ENCODE data around the gene IFT25. TPM values are rescaled to one million over a fixed set of nuclear protein-coding genes. Genes with fewer than 3 reads are reported as not detected.

Gene IFT25
- total and polyA plus RNA-seq, 2 of the 13 experiments (the other 11 are each of a cell fraction or from before 2014, with no cell fraction given) = 19.7 to 48.0 TPM

DNA sequence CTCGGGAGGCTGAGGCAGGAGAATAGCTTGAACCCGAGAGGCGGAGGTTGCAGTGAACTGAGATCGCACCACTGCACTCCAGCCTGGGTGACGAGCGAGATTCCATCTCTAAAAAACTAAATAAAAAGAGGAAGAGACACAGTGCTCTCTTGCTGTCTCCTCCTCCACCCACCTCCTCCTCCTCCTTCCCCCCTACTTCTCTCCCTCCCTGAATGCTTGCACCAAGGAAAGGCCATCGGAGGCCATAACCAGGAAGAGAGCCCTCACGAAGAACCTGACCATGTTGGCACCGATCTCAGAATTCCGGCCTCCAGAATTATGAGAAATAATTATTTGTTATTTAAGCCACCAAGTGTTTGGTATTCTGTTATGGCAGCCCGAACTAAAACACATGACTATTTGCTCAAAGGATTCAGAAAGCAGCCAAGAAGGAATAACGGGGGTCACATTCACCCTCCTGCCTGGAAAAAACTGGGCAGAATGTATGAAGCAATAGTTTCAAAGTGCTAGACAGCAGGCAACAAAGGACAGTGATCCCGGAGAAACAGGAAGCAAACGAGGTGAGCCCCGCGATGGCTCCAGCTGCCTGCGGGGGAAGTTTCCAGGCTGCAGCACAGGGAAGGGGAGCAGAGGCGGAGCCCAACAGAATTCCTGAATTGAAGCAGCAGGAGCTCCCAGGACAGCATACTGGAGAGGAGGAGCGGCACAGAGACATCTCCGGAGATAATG lies 36.7 kb upstream of the IFT25 start (continued):
- TF ChIP-seq NFYC (CRISPR knock-in tag; IDR thresholded peaks at IDR 0.05) = 0 out of 2 replicates have a peak, but pooled peaks have one; percentile 22
- TF ChIP-seq TFE3 (CRISPR knock-in tag; IDR thresholded peaks at IDR 0.05) = 0 out of 2 replicates have a peak, but pooled peaks have one; percentile 31
- no peak for TF ChIP-seq ZNF224 (CRISPR knock-in tag; IDR thresholded peaks at IDR 0.05)
- TF ChIP-seq, protein P1, sequence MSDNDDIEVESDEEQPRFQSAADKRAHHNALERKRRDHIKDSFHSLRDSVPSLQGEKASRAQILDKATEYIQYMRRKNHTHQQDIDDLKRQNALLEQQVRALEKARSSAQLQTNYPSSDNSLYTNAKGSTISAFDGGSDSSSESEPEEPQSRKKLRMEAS (IDR thresholded peaks at IDR 0.05) = peak; percentile 50
- TF ChIP-seq CHD2 (IDR thresholded peaks at IDR 0.05; ENCODE audit: low read depth, low read length) = 0 out of 2 replicates have a peak, but pooled peaks have one; percentile 41
- peak; percentile 72 for TF ChIP-seq SALL1 (CRISPR knock-in tag; IDR thresholded peaks at IDR 0.05)
- TF ChIP-seq SNAI1 (CRISPR knock-in tag; IDR thresholded peaks at IDR 0.05; ENCODE audit: borderline replicate concordance) = no peak
- TF ChIP-seq PTBP1 (IDR thresholded peaks at IDR 0.05; ENCODE audit: low read depth, low read length, poor library complexity, severe bottlenecking) = no peak
- TF ChIP-seq SNAPC2 (CRISPR knock-in tag; IDR thresholded peaks at IDR 0.05) = peak; percentile 62; the same call in 1 of the 2 replicates
- TF ChIP-seq BCL6 (CRISPR knock-in tag; IDR thresholded peaks at IDR 0.05) = peak; percentile 49; the same call in 1 of the 2 replicates
- 0 out of 2 replicates have a peak, but pooled peaks have one; percentile 32 for TF ChIP-seq CCDC6 (CRISPR knock-in tag; IDR thresholded peaks at IDR 0.05)
- TF ChIP-seq ZFX (CRISPR knock-in tag; IDR thresholded peaks at IDR 0.05; ENCODE audit: low read depth) = peak; percentile 36; the same call in 1 of the 2 replicates
- peak; percentile 72 for TF ChIP-seq TARDBP (CRISPR knock-in tag; IDR thresholded peaks at IDR 0.05)
- peak; percentile 45; the same call in 1 of the 2 replicates for TF ChIP-seq FOXP4 (CRISPR knock-in tag; IDR thresholded peaks at IDR 0.05)
- TF ChIP-seq, protein P2, sequence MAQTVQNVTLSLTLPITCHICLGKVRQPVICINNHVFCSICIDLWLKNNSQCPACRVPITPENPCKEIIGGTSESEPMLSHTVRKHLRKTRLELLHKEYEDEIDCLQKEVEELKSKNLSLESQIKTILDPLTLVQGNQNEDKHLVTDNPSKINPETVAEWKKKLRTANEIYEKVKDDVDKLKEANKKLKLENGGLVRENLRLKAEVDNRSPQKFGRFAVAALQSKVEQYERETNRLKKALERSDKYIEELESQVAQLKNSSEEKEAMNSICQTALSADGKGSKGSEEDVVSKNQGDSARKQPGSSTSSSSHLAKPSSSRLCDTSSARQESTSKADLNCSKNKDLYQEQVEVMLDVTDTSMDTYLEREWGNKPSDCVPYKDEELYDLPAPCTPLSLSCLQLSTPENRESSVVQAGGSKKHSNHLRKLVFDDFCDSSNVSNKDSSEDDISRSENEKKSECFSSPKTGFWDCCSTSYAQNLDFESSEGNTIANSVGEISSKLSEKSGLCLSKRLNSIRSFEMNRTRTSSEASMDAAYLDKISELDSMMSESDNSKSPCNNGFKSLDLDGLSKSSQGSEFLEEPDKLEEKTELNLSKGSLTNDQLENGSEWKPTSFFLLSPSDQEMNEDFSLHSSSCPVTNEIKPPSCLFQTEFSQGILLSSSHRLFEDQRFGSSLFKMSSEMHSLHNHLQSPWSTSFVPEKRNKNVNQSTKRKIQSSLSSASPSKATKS (CRISPR knock-in tag; IDR thresholded peaks at IDR 0.05) = no peak
- TF ChIP-seq LCORL (IDR thresholded peaks at IDR 0.05) = no peak
- peak; percentile 51; the same call in 1 of the 2 replicates for TF ChIP-seq LCORL (CRISPR knock-in tag; IDR thresholded peaks at IDR 0.05)
- no peak for TF ChIP-seq NFE2L1 (CRISPR knock-in tag; IDR thresholded peaks at IDR 0.05; ENCODE audit: borderline replicate concordance)
- TF ChIP-seq ELF1 (CRISPR knock-in tag; IDR thresholded peaks at IDR 0.05) = peak; percentile 80
- peak; percentile 83 for TF ChIP-seq ZNF772 (CRISPR knock-in tag; IDR thresholded peaks at IDR 0.05)
- TF ChIP-seq MED1 (CRISPR knock-in tag; IDR thresholded peaks at IDR 0.05) = peak; percentile 35
- TF ChIP-seq HNF4A (CRISPR knock-in tag; IDR thresholded peaks at IDR 0.05) = peak; percentile 61
- TF ChIP-seq NKX3-1 (CRISPR knock-in tag; IDR thresholded peaks at IDR 0.05) = no peak

Measured in HepG2 (cell line).